ENCODE data around the gene ADAMTSL1.

The ADAMTSL1 gene

DNA sequence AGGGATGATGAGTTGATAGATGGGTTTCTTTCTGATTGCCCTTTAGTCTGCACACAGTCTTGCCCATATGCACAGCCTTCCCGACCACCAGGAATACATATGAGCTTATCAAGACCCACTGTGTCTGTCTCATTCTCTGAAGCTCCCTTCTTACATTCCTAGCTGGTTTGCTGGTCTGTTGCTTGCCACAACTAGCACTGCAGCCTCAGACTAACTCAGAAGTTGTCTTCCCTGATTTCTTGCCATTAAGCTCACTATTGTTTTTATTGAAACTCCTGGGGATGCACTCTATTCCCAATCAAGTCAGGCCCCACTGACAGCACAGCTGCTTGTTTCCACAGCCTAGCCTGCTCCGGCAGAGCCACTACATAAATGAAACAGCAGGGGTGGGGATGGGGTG, 461.6 kb downstream of the ADAMTSL1 start:
- H3K9me3 ChIP-seq (ENCODE audit: control insufficient read depth in 1 of 2, low read length in 2 of 2): no peaks in the 10 kb centered on the region
- H3K27ac ChIP-seq (ENCODE audit: low read length): no peak overlapping the region
- no peaks in the 10 kb centered on the region for H3K4me1 ChIP-seq (ENCODE audit: control insufficient read depth in 1 of 2, insufficient read depth in 2 of 2, low read length in 2 of 2)
- H3K27me3 ChIP-seq (ENCODE audit: low read depth, low read length): no peaks in the 10 kb centered on the region
- no peaks in the 10 kb centered on the region for H3K36me3 ChIP-seq (ENCODE audit: control insufficient read depth in 1 of 2, insufficient read depth in 2 of 2, low read length in 2 of 2)
- no peak overlapping the region for H3K4me3 ChIP-seq (ENCODE audit: low read depth in 1 of 2, low read length in 2 of 2)

GRCh38 chr9:18936094-18936871, 462.3 kb downstream of the ADAMTSL1 start:
- no peaks in the 10 kb centered on the region for H3K27me3 ChIP-seq (ENCODE audit: low read depth, low read length)
- no peaks in the 10 kb centered on the region for H3K36me3 ChIP-seq (ENCODE audit: control insufficient read depth in 1 of 2, insufficient read depth in 2 of 2, low read length in 2 of 2)
- no peaks in the 10 kb centered on the region for H3K9me3 ChIP-seq (ENCODE audit: control insufficient read depth in 1 of 2, low read length in 2 of 2)
- no peak overlapping the region for H3K27ac ChIP-seq (ENCODE audit: low read length)
- H3K4me1 ChIP-seq (ENCODE audit: control insufficient read depth in 1 of 2, insufficient read depth in 2 of 2, low read length in 2 of 2): no peaks in the 10 kb centered on the region
- no peak overlapping the region for H3K4me3 ChIP-seq (ENCODE audit: low read depth in 1 of 2, low read length in 2 of 2)

DNA sequence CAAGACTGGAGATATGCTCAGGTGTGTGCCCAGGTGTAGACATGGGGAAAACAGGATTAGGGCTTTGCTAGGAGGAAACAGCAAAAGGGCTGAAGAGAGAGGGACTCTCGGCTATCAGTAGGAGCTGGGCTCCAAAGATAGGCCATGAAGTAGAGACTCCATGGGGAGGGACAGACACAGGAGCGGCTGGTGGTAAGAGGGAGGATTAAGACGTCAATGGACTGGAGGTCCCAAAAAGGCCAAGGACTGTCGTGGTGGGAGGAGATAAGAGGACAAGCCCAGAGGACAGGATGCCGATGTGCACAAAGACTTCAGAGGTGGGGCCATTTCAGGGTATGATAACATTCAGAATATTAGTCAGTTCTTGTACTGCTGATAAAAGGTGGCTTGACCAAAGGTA, 466.0 kb downstream of the ADAMTSL1 start:
- H3K27me3 ChIP-seq (ENCODE audit: low read depth, low read length): no peaks in the 10 kb centered on the region
- no peaks in the 10 kb centered on the region for H3K36me3 ChIP-seq (ENCODE audit: control insufficient read depth in 1 of 2, insufficient read depth in 2 of 2, low read length in 2 of 2)
- no peaks in the 10 kb centered on the region for H3K4me1 ChIP-seq (ENCODE audit: control insufficient read depth in 1 of 2, insufficient read depth in 2 of 2, low read length in 2 of 2)
- H3K27ac ChIP-seq (ENCODE audit: low read length): no peak overlapping the region
- H3K9me3 ChIP-seq (ENCODE audit: control insufficient read depth in 1 of 2, low read length in 2 of 2): no peaks in the 10 kb centered on the region
- H3K4me3 ChIP-seq (ENCODE audit: low read depth in 1 of 2, low read length in 2 of 2): no peak overlapping the region

DNA sequence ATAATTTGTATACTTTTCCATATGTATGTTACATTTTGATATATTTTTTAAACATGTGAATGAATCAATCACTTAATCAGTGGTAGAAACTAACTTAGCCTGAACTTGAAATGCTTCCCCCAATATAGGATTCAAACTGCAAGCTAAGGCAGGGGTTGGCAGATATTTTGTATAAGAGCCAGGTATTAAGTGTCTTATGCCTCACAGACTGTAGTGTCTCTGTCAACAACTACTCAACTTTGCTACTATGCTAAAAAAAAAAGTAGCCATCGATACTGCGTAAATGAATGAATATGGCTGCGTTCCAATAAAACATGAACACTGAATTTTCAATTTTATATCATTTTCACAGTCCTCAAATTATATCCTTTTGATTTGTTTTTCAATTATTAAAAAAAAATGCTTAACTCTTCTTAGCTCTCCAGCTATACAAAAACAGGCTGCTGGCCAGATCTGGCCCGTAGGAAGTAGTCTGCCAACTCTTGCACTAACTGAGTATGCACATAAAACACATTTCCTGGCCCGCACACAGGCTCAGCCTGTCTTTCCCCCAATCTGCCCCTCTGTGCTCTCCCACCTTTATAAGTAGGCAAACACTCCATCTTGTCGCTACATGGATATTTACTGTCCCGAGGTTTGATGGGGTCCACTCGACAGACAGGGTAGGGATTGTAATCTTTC, 467.2 kb downstream of the ADAMTSL1 start:
- no peaks in the 10 kb centered on the region for H3K27me3 ChIP-seq (ENCODE audit: low read depth, low read length)
- no peak overlapping the region for H3K4me3 ChIP-seq (ENCODE audit: low read depth in 1 of 2, low read length in 2 of 2)
- H3K36me3 ChIP-seq (ENCODE audit: control insufficient read depth in 1 of 2, insufficient read depth in 2 of 2, low read length in 2 of 2): no peaks in the 10 kb centered on the region
- no peak overlapping the region for H3K27ac ChIP-seq (ENCODE audit: low read length)
- H3K9me3 ChIP-seq (ENCODE audit: control insufficient read depth in 1 of 2, low read length in 2 of 2): no peaks in the 10 kb centered on the region
- H3K4me1 ChIP-seq (ENCODE audit: control insufficient read depth in 1 of 2, insufficient read depth in 2 of 2, low read length in 2 of 2): no peaks in the 10 kb centered on the region

GRCh38 chr9:18942801-18943200, 468.8 kb downstream of the ADAMTSL1 start:
- Histone ChIP-seq H3K4me1 (ENCODE audit: control insufficient read depth in 1 of 2, insufficient read depth in 2 of 2, low read length in 2 of 2) (no peaks in the 10 kb centered on the region), H3K36me3 (ENCODE audit: control insufficient read depth in 1 of 2, insufficient read depth in 2 of 2, low read length in 2 of 2) (no peaks in the 10 kb centered on the region), H3K27ac (ENCODE audit: low read length) (no peak overlapping the region), H3K9me3 (ENCODE audit: control insufficient read depth in 1 of 2, low read length in 2 of 2) (no peaks in the 10 kb centered on the region), H3K4me3 (ENCODE audit: low read depth in 1 of 2, low read length in 2 of 2) (no peak overlapping the region), H3K27me3 (ENCODE audit: low read depth, low read length) (no peaks in the 10 kb centered on the region)

- H3K4me1 ChIP-seq (ENCODE audit: control insufficient read depth in 1 of 2, insufficient read depth in 2 of 2, low read length in 2 of 2): no peaks in the 10 kb centered on the region
- H3K4me3 ChIP-seq (ENCODE audit: low read depth in 1 of 2, low read length in 2 of 2): no peak overlapping the region
- no peaks in the 10 kb centered on the region for H3K27me3 ChIP-seq (ENCODE audit: low read depth, low read length)
- no peaks in the 10 kb centered on the region for H3K36me3 ChIP-seq (ENCODE audit: control insufficient read depth in 1 of 2, insufficient read depth in 2 of 2, low read length in 2 of 2)
- H3K9me3 ChIP-seq (ENCODE audit: control insufficient read depth in 1 of 2, low read length in 2 of 2): no peaks in the 10 kb centered on the region
- H3K27ac ChIP-seq (ENCODE audit: low read length): no peak overlapping the region
Observed at GRCh38 chr9:18947892-18948339, 474.0 kb downstream of the ADAMTSL1 start.

GRCh38 chr9:18951936-18952335, 478.0 kb downstream of the ADAMTSL1 start:
- no peaks in the 10 kb centered on the region for H3K4me1 ChIP-seq (ENCODE audit: control insufficient read depth in 1 of 2, insufficient read depth in 2 of 2, low read length in 2 of 2)

GRCh38 chr9:18955626-18956025, 481.7 kb downstream of the ADAMTSL1 start:
- H3K9me3 ChIP-seq (ENCODE audit: control insufficient read depth in 1 of 2, low read length in 2 of 2): no peaks in the 10 kb centered on the region
- no peak overlapping the region for H3K4me3 ChIP-seq (ENCODE audit: low read depth in 1 of 2, low read length in 2 of 2)
- H3K4me1 ChIP-seq (ENCODE audit: control insufficient read depth in 1 of 2, insufficient read depth in 2 of 2, low read length in 2 of 2): no peaks in the 10 kb centered on the region
- H3K36me3 ChIP-seq (ENCODE audit: control insufficient read depth in 1 of 2, insufficient read depth in 2 of 2, low read length in 2 of 2): no peaks in the 10 kb centered on the region
- H3K27me3 ChIP-seq (ENCODE audit: low read depth, low read length): no peaks in the 10 kb centered on the region
- H3K27ac ChIP-seq (ENCODE audit: low read length): no peak overlapping the region

More at GRCh38 chr9:18951936-18952335, 478.0 kb downstream of the ADAMTSL1 start:
- Histone ChIP-seq H3K4me3 (ENCODE audit: low read depth in 1 of 2, low read length in 2 of 2) (no peak overlapping the region), H3K9me3 (ENCODE audit: control insufficient read depth in 1 of 2, low read length in 2 of 2) (no peaks in the 10 kb centered on the region), H3K36me3 (ENCODE audit: control insufficient read depth in 1 of 2, insufficient read depth in 2 of 2, low read length in 2 of 2) (no peaks in the 10 kb centered on the region), H3K27me3 (ENCODE audit: low read depth, low read length) (no peaks in the 10 kb centered on the region), H3K27ac (ENCODE audit: low read length) (no peak overlapping the region)
